Measurements from ENCODE around the gene TAF15. TPM values are rescaled to one million over a fixed set of nuclear protein-coding genes. Genes with fewer than 3 reads are reported as not detected.

The TAF15 gene
- total and polyA plus RNA-seq, 2 donors (not counting 1 experiment from before 2014, with no cell fraction given): 51.0 to 246 TPM

DNA sequence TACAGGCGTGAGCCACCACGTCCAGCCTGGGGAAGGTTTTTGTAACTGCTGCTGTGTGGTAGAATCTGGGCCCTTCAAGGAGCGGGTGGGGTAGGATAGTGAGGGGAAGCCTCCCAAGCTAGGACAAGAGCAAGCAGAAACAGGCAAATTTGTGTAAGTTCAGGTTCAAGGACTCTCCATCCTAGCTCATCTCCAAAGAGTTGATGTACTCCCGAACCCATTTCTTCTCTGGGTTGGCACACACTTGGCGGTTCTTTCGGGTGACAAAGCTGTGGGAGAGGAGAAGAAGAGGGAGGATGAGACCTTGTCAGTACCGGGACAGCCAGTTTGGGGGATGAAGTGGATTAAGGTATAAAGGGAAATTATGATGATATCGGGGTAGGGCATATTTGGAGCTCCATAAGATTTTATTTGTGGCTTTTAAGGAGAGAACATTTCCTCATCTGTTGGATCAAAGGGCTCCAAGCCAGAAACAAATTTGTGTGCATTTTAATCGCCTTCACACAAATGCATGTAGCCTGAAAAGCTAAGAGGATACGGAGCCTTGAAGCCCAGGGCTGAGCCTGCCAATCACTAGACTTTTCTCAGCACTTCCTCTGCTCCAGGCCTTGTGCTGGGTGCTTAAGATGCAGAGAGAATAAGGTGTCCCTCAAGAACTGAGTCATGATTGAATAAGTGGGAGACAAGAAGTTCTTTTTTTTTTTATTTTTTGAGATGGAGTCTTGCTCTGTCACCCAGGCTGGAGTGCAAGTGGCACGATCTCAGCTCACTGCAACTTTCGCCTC is 63.1 kb downstream of the TAF15 start:
- intact Hi-C loops (cut with micrococcal nuclease): no loop called here
- H3K4me1 ChIP-seq (ENCODE audit: control insufficient read depth in 2 of 2, insufficient read depth in 2 of 2, low read length in 2 of 2): peaks cover 0 to 5% of the 10 kb centered on the region in 2 donors
- no peak overlapping the region for H2AFZ ChIP-seq (ENCODE audit: insufficient read depth, low read depth, low read length, poor library complexity, severe bottlenecking)
- no peaks in the 10 kb centered on the region for H3K36me3 ChIP-seq (replicated peaks in 1 of 2; ENCODE audit: control extremely low read depth in 1 of 2, control insufficient read depth in 1 of 2, extremely low read depth in 1 of 2, insufficient read depth in 2 of 2, low read length in 1 of 2)
- no peak overlapping the region for H3K4me2 ChIP-seq (replicated peaks; ENCODE audit: low read depth, low read length, poor library complexity, severe bottlenecking)
- Mint-ChIP-seq H3K9me3 (ENCODE audit: insufficient read depth) (no peaks in the 10 kb centered on the region), H3K27ac (no peak overlapping the region), H3K4me1 (peaks cover 20% of the 10 kb centered on the region), H3K27me3 (no peaks in the 10 kb centered on the region), H3K4me3 (no peak overlapping the region)
- no peaks in the 10 kb centered on the region for H3K9me3 ChIP-seq (ENCODE audit: control extremely low read depth in 1 of 3, control insufficient read depth in 2 of 3, insufficient read depth in 1 of 3, low read length in 2 of 3)
- ATAC-seq (ENCODE audit: low read depth): no peak
- H3K27me3 ChIP-seq (replicated peaks in 1 of 4; ENCODE audit: control extremely low read depth in 1 of 4, control insufficient read depth in 3 of 4, insufficient read depth in 4 of 4, low read length in 3 of 4): peaks cover 0 to 2% (median 0%) of the 10 kb centered on the region in 4 experiments
- no peak for DNase-seq
- H3K4me3 ChIP-seq (ENCODE audit: control extremely low read depth in 1 of 5, extremely low read depth in 1 of 5, insufficient read depth in 1 of 5, low read depth in 2 of 5, low read length in 4 of 5): no peak overlapping the region
- H3K27ac ChIP-seq (ENCODE audit: low read length in 2 of 2): no peak overlapping the region
- H4K20me1 ChIP-seq (ENCODE audit: control insufficient read depth, insufficient read depth, low read length, poor library complexity, severe bottlenecking): no peaks in the 10 kb centered on the region
- ChIA-PET POLR2A (interaction anchor here (0.7 kb wide), 1 partner anchor 77 kb away, joined by 3 read pairs; no protein-coding TSS in a partner anchor), CTCF (interaction anchor here (0.5 kb wide), 1 partner anchor 88 kb away, joined by 3 read pairs; no protein-coding TSS in a partner anchor)
- H3K9ac ChIP-seq (ENCODE audit: low read length): no peak overlapping the region
- 99% methylated on average over 11 of the region's 12 CpGs for WGBS (ENCODE audit: insufficient coverage)
- TF ChIP-seq EZH2 (IDR thresholded peaks at IDR 0.05; ENCODE audit: borderline replicate concordance, insufficient read depth, low read depth, low read length, poor library complexity, severe bottlenecking): no peak
- TF ChIP-seq, protein P1, sequence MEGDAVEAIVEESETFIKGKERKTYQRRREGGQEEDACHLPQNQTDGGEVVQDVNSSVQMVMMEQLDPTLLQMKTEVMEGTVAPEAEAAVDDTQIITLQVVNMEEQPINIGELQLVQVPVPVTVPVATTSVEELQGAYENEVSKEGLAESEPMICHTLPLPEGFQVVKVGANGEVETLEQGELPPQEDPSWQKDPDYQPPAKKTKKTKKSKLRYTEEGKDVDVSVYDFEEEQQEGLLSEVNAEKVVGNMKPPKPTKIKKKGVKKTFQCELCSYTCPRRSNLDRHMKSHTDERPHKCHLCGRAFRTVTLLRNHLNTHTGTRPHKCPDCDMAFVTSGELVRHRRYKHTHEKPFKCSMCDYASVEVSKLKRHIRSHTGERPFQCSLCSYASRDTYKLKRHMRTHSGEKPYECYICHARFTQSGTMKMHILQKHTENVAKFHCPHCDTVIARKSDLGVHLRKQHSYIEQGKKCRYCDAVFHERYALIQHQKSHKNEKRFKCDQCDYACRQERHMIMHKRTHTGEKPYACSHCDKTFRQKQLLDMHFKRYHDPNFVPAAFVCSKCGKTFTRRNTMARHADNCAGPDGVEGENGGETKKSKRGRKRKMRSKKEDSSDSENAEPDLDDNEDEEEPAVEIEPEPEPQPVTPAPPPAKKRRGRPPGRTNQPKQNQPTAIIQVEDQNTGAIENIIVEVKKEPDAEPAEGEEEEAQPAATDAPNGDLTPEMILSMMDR (IDR thresholded peaks at IDR 0.05): no peak
- no peaks in the 10 kb centered on the region for H3K79me2 ChIP-seq (ENCODE audit: control insufficient read depth, insufficient read depth, low read length)

All from B cell (primary cell).